RPMI7951 (cell line): Measurements from ENCODE around the gene PLA2G2D. TPM values are rescaled to one million over a fixed set of nuclear protein-coding genes. Genes with fewer than 3 reads are reported as not detected.

Experiments
- DNase-seq: peaks from one replicate; pipeline ENCODE4 v3.0.0-alpha.2; 2012; ENCODE audit warnings: low read depth
- total RNA-seq: library from RNA; depleted of rRNA; stranded (reverse); fragments of >200 nt; shearing (Covaris generic); gene quantifications from 2 replicates; pipeline ENCODE4 v1.2.3, GENCODE V29; 2014

PLA2G2D gene
- total RNA-seq, 1 experiment from 2014 or later = not detected

DNA sequence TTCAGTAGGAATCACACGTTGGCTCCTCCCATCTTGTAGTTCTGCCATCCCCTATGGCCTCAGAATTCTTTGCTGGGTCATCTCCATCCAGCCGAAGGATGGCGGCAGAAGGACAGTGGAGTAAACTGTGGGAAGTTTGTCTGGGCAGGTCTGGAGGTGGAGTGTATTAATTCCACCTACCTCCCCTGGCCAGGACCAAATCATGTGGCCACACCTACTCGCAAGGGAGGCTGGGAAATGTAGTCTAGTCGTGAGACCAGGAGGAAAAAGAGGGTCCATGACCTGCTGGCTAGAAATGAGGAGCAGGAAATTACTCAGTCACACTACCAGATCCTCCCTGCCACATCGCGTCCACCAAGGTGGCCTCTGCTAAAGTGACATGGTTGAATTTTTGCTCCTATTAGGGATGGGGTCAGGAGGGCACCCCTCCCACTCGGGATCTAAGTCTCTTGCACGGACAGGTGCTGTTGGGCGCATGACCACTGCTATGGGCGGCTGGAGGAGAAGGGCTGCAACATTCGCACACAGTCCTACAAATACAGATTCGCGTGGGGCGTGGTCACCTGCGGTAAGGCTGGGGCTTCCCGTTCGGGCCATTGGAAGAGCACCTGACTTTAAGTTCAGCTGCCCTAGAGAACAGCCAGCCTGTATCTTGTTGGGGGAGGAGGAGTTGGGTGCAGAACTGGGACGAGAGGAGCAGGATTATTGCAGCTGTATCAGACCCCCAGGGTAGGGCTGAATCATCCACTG, 29.8 kb downstream of the PLA2G2D start:
- no peak for DNase-seq

DNA sequence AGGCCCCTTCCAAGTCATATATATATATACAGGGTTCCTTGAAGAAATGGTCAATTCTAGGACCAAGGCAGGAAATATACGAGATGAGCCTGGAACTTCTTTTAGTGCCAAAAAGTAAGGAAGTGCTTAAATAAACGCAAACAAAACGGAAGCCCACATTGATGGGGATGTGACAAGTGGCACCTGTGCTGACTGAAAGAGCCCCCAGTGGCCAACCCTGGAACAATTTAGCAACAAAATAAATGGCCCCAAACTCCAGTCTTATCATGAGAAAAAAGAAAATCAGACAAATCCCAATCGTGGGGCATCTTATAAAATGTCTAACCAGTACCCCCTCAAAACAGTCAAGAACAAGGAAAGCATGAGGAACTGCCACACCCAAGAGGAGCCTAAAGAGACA, 31.7 kb downstream of the PLA2G2D start:
- DNase-seq = no peak

DNA sequence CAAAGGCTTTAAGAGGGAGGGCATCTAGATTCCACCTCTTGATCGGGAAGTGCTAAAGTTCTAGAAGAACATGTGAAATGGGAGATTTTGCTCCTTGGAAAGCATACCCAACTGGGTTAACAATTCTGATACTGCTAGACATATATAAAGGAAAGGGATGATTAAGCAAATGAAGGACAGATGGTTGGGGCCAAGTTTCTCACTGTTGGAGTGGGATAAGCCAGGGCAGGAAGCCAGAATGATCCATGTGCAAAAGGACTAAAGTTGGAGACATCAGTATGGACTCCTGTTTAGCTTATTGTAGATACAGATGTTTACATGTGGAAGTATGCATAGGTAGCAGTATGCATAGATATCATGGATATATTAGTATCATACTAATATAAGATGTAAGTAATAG, 32.5 kb downstream of the PLA2G2D start:
- no peak for DNase-seq

DNA sequence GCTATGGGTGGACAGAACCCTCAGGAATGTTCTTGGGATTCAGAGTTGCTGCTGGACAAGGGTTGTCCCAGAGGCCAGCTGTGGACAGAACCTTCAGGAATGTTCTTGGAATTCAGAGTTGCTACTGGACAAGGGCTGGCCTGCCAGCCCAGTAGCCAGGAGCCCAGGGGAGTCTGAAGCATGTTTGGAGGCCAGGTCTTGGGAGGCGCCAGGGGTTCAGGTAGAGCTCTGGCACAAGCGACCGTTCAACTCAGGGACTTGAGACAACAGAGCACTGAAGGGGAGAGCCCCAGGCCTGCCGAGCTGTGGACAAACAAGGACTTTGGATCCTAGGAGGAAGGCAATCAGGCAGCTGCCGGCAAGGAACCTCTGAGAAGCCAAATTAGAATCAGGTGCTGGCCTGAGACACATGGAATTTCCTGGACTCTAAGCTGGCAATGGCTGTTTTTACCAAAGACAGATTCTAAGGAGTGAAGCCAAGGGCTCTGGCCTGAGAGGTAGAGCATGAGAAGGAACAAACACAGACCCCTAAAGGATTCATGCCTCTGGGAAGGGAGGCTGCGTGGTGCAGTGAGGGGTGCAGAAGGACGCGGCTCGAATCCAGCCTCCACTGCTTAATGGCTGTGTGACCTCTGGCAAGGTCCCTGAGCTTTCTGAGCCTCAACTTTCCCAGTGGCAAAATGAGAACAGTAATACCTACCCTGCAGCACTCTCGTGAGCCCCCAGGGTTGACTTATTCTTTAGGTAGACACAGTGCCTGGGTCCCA, 36.0 kb downstream of the PLA2G2D start:
- DNase-seq = no peak

DNA sequence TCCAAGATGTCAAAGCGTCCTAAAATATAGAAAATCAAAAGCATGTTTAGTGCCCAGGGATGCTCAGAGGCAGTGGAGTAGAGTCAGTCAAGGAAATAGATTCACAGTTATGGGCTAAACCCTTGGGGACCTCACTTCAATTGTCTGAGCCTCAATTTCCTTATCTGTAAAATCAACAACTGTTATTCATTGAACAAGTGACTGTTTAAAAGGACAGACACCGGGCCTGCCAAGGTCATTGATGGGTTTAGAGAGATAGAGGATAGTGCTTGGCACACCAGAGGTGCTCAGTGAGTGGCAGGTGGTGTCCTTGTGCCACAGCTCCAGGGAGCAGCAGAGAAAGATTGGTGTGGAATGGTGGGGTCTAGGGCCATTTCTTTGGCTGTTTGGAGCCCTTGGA, 36.6 kb downstream of the PLA2G2D start:
- no peak for DNase-seq

DNA sequence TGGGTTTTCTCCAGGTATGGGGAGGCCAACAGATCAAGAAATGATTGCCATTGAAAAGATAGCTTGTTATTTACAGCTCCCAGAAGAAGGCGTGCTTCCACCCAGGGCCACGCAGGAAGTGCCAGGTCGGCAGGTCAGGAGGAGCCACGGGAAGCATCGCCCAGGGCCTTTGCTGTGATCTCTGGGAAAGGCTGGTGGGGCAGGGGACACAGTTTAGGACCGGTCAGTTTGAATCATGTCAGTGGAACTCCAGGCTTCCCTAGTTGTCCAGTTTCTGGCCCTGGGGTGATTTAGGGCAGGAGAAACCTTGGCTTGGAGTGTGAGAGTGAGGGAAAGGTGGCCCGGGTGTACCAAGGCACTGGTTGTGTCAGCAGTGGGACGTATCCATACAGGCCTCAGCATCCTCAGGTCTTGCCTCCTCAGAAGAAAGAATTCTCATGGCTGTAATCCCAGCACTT, 38.0 kb downstream of the PLA2G2D start:
- DNase-seq = no peak

DNA sequence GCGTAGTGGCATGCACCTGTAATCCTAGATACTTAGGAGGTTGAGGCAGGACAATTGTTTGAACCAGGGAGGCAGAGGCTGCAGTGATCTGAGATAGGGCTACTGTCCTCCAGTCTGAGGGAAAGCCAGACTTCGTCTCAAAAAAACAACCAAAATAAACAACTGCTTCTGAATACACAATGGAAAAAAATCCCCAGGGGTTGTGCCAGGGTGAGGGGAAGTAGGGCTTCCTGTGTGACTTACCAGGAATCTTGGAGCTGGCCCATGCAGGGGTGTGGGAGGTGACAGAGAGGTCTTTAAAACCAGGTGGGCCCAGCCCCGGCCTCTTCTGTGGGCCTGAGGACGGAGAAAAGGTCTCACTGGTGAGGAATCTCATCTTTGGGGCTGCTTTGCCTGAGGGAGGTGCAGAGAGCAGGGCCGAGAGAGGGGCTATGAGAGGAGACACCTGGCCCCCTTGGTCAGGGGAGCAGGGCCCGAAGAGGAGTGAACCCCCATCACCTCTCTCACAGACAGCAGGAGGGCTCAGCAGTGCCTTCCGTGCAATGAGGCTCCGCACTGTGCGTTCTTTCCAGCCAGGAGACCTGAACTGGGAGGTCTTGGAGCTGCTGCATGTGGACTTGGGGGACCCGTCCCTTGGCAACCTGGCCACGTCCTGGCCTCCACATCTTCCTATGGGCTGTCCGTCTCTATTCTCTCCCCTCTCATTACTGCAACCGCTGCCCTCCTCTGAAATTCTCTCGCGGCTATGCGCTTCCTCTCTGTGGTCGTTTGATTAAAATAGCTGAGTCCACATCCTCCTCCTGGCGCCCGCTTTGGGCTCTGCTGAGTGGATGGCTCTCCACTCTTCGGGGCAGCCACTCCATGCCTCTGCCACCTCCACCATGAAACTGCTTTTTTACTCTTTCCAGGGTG, 38.6 kb downstream of the PLA2G2D start:
- peak; percentile 54 for DNase-seq

DNA sequence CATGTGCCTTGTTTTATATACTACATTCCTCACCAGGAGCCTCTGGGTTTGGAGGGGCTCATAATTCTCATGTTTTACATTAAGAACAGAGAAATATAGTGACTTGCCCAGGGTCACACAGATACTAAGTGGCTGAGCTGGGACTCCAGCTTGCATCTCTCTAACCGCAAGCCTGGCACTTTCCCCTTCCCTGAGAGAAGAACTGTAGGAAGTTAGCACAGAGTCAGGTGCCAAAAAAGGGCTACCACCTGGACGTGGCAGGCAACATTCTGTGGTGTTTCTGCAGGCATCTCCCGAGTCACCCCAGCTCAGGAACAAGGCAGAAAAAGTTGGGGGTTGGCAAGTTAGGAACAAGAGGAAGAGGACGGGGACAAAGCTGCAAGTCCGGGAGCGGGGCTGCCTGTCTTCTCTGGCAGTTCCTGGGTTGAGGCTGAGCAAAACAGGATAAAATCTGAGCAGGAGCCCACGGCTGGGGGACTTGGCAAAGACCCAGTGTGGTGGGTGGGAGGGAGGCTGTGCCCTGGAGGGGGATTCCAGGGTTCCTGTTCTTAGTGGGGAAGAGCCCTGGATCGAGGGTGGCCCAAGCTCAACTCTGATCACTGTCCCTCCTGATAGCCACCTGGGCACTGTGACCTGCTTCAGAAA, 39.6 kb downstream of the PLA2G2D start:
- no peak for DNase-seq

DNA sequence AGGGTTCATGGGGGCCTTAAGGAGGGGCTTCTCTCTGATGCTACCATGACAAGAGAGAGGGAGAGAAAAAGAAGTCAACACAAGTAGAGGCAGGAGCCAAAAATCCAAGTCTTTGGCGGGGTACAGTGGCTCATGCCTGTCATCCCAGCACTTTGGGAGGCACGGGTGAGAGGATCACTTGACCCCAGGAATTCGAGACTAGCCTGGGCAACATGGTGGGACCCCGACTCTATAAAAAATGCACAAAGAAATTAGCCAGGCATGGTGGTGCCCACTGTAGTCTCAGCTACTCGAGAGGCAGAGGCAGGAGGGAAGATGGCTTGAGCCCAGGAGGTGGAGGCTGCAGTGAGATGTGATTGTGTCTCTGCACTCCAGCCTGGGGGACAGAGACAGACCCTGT, 40.6 kb downstream of the PLA2G2D start:
- no peak for DNase-seq

DNA sequence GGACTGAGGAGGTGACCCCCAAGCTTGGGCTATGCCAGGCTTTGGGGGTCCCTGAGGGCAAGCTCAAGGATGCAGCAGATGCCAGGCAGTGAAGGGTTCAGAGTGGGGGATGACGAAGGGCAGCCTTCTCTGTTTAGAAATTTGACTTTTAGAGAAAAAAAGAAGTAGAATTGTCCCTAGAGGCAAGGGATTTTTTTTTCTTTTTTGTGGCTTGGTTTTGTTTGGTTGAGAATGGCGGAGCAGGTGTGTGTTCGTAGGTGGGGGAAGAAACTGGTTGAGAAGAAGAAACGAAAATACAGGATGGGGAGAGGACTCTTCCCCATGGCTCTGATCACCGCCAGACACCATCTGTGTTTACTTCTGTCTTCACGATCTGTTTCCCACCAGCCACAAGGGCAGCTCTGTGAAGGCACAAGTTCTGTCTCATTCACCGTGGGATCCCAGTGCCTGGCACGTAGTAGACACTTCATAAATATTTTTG, 41.1 kb downstream of the PLA2G2D start:
- DNase-seq = no peak

DNA sequence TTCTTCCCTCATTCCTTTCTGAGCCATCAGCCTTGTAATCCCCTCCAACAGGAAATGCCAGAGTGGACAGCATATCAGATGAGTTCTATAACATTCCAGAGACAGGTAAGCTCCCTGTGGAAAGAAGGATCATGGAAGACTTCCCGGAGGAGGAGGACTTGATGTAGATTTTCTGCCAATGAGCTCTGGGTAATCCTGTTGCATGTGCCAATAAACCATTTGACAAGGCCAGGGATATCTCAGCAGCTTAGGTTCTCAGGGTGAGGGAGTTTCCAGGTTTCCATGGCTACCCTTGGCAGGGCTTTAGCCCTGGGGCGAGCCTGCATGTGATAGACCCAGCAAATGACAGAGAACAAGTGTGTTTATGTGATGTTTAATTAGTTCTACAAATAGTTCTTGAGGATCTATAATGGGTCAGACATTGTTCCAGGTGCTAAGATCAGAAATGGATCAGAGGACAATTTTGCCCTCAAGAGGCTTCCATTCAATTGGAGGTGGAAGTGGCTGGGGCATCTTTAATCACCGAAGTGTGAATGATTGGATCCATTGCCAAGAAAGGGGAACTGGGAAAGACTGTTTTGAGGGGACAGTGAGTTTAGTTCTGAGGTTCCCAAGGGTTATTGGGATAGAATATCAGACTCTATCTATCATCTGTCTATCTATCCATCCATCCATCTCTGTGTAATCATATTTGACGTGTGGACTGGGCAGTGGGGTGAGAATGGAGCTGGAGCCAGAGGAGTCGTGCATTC, 42.5 kb downstream of the PLA2G2D start:
- peak; percentile 46 for DNase-seq

DNA sequence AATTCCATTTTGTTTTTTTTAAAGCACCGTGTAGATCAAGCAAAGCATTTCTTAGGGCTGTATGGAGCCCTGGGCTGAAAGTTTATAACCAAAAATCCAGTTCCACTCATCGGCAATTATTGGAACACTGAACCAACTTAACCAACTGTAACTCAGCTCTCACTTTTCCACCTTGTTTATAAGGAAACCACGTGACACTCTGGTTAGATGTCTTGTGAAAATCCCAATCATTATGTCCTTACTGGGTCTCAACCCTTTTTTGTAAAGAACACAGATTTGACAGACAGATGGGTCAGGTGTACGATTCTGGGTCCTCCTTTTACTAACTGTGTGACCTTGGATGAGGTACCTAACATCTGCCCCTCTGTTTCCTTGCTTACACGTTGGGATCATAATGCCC, 43.1 kb downstream of the PLA2G2D start:
- DNase-seq = no peak

DNA sequence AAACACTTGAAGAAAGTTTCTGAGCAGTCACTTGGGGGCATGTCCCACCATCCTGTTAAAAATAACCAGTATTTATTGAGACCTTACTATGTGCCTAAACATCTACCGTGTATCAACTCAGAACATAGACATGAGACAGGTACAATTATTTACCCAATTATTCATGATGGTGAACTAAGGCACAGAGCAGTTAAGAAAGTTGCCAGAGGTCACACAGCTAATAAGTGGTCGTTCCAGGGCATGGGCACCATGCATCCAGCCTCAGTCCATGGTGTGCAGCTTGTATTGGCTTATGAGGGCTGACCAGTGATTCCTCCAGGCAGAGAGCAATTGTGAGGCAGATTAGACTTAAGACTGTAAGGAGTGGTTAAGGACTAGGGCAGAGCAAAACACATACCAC, 44.0 kb downstream of the PLA2G2D start:
- no peak for DNase-seq

DNA sequence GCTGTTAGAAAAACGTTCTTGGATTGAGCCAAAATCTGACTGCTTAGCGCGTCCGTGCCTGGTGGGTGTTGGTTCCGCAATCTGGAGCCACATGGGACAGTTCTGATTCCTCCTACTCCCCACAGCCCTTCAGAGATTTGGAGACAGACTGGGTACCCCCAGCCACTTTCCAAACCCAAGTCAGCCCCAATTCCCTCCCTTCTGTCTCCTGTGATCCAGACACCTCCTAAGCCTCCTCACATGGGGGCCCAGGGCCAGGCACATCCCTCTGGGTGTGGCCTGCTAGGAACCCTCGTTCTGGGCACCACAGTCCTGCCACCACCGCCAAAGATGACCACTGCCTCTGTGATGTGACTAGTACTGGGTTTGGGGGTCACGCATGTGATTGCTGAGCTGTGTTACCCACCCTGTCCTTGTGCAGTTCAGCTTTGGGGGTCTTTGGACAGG, 44.6 kb downstream of the PLA2G2D start:
- DNase-seq = peak; percentile 12

DNA sequence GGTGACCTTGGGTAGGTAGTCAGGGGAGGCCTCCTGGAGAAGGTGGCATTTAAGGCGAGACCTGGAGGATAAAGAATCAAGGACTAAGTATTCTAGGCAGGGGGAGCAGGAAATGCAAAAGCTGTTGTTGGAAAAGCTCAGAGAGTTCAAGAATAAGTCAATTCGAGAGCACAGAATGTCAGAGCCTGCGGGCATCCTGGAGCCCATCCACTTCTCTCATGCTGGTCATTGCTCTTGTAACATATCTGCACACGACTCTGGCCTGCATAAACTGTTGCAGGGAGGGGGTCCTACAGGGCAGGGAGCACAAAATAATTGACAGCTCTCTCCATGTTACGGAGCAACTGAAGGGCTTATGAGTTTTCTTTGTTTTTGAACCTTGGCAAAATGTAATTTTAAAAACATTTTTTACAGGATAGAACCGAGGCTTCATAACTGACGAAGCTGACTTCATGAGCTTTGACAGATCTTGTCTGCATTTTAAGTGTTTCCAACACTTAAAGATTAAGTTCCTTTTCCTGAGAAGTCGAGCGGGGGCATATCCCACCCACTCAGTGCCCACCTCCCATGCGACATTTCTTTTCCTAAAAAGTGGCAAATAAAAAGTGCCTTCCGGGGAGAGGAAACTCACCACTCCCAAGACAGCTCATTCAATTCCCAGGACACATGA, 45.1 kb downstream of the PLA2G2D start:
- DNase-seq = peak; percentile 56

DNA sequence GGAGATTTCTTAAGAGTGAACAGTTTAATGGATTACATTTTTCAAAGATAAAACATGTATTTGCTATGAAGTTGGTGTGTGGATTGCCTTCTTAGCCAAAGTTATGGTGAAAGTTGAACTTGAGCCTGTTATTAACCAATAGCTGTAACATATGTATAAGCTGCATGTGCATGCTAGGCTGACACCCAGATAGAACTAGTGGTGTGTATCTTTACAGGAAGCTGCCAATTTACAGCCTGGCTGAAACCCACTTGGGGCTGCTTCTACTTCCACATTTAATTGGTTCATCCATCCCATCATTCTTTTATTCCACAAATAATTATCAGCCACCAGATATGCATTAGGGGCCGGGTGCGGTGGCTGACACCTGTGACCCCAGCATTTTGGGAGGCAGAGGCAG, 46.1 kb downstream of the PLA2G2D start:
- no peak for DNase-seq

DNA sequence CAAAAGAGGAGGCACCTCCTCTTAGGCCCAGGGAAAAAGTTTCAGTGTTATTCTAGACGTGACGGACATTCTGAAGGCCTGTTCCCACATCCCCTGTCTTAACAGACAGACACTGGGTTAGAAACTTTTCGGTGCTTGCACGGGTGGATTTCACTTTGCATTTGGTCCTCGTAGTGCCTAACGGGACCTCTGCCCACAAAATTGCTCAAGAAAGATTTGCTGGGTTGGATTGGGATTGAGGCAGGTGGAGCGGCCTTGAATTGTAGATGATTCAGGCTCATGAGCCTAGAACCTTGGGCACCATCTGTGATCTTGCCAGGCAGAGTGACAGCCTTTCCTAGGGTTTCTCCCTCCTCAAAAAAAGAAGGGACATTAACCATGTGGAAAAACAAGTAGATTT, 46.6 kb downstream of the PLA2G2D start:
- no peak for DNase-seq

DNA sequence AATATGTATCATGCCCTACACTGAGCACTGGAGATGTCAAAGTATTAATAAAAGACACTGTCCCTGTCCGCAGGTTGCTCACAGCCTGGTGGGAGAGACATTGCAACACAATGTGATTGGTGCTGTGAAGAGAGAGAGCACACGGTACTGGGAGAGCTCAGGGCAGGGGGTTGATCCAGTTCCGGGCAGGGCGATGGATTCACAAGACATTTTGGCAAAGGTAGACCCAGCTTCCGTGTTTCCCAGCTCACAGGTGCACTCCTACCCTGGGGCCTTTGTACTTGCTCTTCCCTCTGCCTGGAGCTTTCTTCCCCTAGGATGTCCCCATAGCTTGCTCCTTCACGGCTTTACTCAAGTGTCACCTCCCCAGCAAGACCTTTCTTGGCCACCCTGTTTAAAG, 47.9 kb downstream of the PLA2G2D start:
- no peak for DNase-seq

DNA sequence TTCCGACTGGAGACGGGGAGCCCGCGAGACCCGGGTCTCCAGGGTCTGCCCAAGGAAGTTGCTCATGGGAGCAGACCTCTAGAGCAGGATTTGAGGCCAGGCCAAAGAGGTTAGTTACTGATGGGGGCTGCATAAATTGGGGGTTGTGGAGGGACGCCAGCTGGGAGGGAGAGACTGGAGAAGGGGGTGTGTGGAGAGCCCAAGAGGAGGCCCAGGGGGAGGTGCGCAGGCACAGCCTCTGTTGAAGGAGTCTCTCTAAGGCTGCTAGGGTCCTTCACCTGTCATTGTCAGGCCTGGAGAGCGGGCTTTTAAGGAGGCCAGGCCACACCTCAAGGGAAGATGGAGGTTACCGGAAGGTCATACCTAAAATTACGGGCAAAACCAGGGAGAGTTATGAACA, 49.0 kb downstream of the PLA2G2D start:
- no peak for DNase-seq

DNA sequence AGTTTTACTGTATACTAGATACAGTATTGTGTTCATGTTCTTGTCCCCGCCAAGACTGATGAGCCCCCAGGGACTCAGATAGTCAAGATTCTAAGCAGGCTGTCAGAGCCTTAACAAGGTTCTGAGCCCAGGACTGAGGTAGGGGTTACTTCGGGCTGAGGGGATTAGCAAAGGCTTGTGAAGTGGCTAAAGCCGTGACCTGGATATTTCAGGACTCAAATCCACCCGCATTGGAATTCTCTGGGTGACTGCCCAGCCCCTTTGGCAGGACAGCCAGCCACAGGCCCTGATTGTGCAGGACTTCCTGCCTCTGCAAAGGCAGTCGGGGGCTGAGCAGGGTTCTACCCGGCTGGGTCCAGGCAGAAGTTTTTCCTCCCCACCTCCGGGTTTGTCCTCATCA, 49.5 kb downstream of the PLA2G2D start, which contains the start of gene PLA2G5:
Gene PLA2G5, plus strand, starts transcription at position 321 of the 400 bp plus-strand sequence. CDS start 14,637 bp downstream, outside the sequence.
- DNase-seq = peak; percentile 41
